T-cell (primary cell): Measurements from ENCODE around the gene PHF20. TPM values are rescaled to one million over a fixed set of nuclear protein-coding genes. Genes with fewer than 3 reads are reported as not detected.
A peak's percentile ranks its signal among the peaks of the same experiment; 100 is the strongest.

ENCODE experiments used
- ATAC-seq, 4 experiments: fragments of 200-7000 bp in 3 of 4; fragments of 150-1000 bp in 1 of 4; cut with Tn5 transposase; replicated peaks in 1 of 4; 1 replicate in 3 of 4; 2 replicates in 1 of 4; pipeline ENCODE4 v1.10.0; 2021; ENCODE audit warnings: moderate library complexity in 3 of 4, mild to moderate bottlenecking in 2 of 4, moderate number of reproducible peaks in 1 of 4
- CTCF ChIA-PET, 2 donors: fragments of 300-600 bp; sonication (Branson Sonifier 250); formaldehyde crosslinking; loops; one replicate each; lab custom pipeline; 2022; ENCODE audit warnings: antibody characterized with exemption in 2 of 2; lab: Charles Lee
- POLR2A ChIA-PET, 2 donors: fragments of 300-600 bp; sonication (Branson Sonifier 250); formaldehyde crosslinking; loops; one replicate each; lab custom pipeline; 2022; ENCODE audit warnings: antibody characterized with exemption in 2 of 2; lab: Charles Lee
- DNase-seq, 35 experiments: peaks; one replicate each; pipeline versions ENCODE4 v3.0.0 to v3.0.0-alpha.2; 2013 to 2023
- H3K27ac ChIP-seq: one replicate; pipeline ENCODE4 v1.5.1; 2013; ENCODE audit warnings: low read length
- H3K27me3 ChIP-seq, 2 experiments: replicated peaks in 1 of 2; 1 replicate in 1 of 2; 2 replicates in 1 of 2; pipeline versions ENCODE4 v1.6.1 to v1.7.0; 2013; ENCODE audit warnings: low read length in 1 of 2, mixed read lengths in 1 of 2; ENCODE audit not compliant: control insufficient read depth in 2 of 2, insufficient read depth in 2 of 2; ENCODE audit errors: extremely low read depth in 1 of 2
- H3K36me3 ChIP-seq, 2 donors: 1 replicate in 1 of 2; 2 replicates in 1 of 2; pipeline versions ENCODE4 v1.6.1 to v1.7.0; 2013; ENCODE audit warnings: low read length in 1 of 2; ENCODE audit not compliant: control insufficient read depth in 2 of 2, insufficient read depth in 1 of 2; ENCODE audit errors: extremely low read depth in 1 of 2
- H3K4me1 ChIP-seq, 2 experiments: 1 replicate in 1 of 2; 2 replicates in 1 of 2; pipeline versions ENCODE4 v1.6.1 to v1.7.0; 2013; ENCODE audit warnings: low read length in 2 of 2, mixed read lengths in 1 of 2; ENCODE audit not compliant: insufficient read depth in 2 of 2, control insufficient read depth in 1 of 2; ENCODE audit errors: extremely low read depth in 1 of 2
- H3K4me3 ChIP-seq, 2 donors: 1 replicate in 1 of 2; 2 replicates in 1 of 2; pipeline versions ENCODE4 v1.5.1 to v1.7.0; 2013; ENCODE audit warnings: mild to moderate bottlenecking in 2 of 2, low read length in 1 of 2, moderate library complexity in 1 of 2; ENCODE audit not compliant: control insufficient read depth in 1 of 2; ENCODE audit errors: extremely low read depth in 1 of 2
- H3K9me3 ChIP-seq: 2 replicates; pipeline ENCODE4 v1.7.0; 2013
- H3K27ac Mint-ChIP-seq, 2 donors: one replicate each; pipeline ENCODE4 v1.8.0; 2020 to 2021; ENCODE audit warnings: mild to moderate bottlenecking in 2 of 2, mixed read lengths in 2 of 2
- H3K27me3 Mint-ChIP-seq, 2 donors: one replicate each; pipeline ENCODE4 v1.8.0; 2021 to 2022; ENCODE audit warnings: mixed read lengths in 2 of 2
- H3K36me3 Mint-ChIP-seq: one replicate; pipeline ENCODE4 v1.8.0; 2021; ENCODE audit warnings: mixed read lengths
- H3K4me1 Mint-ChIP-seq, 3 donors: one replicate each; pipeline ENCODE4 v1.8.0; 2020 to 2022; ENCODE audit warnings: mixed read lengths in 3 of 3, mild to moderate bottlenecking in 1 of 3
- H3K4me3 Mint-ChIP-seq, 3 donors: one replicate each; pipeline ENCODE4 v1.8.0; 2020 to 2022; ENCODE audit warnings: mild to moderate bottlenecking in 3 of 3, mixed read lengths in 3 of 3, moderate library complexity in 3 of 3
- H3K9me3 Mint-ChIP-seq, 3 donors: one replicate each; pipeline ENCODE4 v1.8.0; 2020 to 2022; ENCODE audit warnings: mixed read lengths in 3 of 3
- WGBS: methylation state at CpG from one replicate; pipeline ENCODE4 v1.1.5; 2013; ENCODE audit warnings: missing lambda C conversion rate; ENCODE audit not compliant: insufficient coverage; 5-methylcytosine and 5-hydroxymethylcytosine counted together
- total RNA-seq, 35 experiments: library from RNA in 6 of 35; stranded (reverse) in 6 of 35; fragments of 120-200 nt in 1 of 35; gene quantifications; one replicate each; pipeline versions ENCODE4 v1.2.1 to v1.2.4 and lab custom pipeline; 2013 to 2026

PHF20 gene
- total RNA-seq, 5 donors from 2014 or later (not counting 1 experiment from before 2014, with no cell fraction given) = 67.8 to 174 (median 68.9) TPM

DNA sequence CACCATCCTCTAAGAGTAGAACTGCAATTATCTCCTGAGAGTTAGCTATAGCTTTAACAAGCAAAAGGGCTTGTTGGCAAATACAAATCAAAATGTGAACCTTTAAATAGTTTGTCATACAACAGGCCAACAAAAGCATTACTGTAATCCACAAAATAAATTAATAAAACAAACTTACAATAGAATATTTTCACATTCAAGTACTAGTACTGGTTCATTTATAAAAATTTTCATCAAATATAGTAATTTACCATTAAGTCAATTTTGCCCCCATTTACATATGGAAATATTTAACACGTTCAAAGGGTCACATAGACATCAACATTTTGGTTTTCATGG is 39.2 kb upstream of the PHF20 start:
- H3K9me3 ChIP-seq = no peaks in the 10 kb centered on the region
- H3K4me1 Mint-ChIP-seq = peaks cover 69 to 70% (median 69%) of the 10 kb centered on the region in 3 donors
- ChIA-PET POLR2A (interaction anchor here (0.7 to 1.1 kb wide), 2 partner anchors 8 to 22 kb away, joined by 6 to 8 read pairs; no protein-coding TSS in a partner anchor), CTCF (interaction anchor here in 1 of 2 donors (0.5 kb wide), 1 partner anchor 277 kb away, joined by 7 read pairs; the partner anchor contains the start of gene CEP250)
- no peaks in the 10 kb centered on the region for H3K9me3 Mint-ChIP-seq
- H3K27ac ChIP-seq = no peak overlapping the region
- peaks cover 29 to 37% of the 10 kb centered on the region in 2 experiments for H3K4me1 ChIP-seq
- no peak overlapping the region for H3K4me3 ChIP-seq
- ATAC-seq = no peak
- H3K36me3 ChIP-seq = peaks cover 0 to 96% of the 10 kb centered on the region in 2 donors
- H3K4me3 Mint-ChIP-seq = peak overlapping the region in 1 of 3 donors; percentile 45
- H3K27ac Mint-ChIP-seq = no peak overlapping the region
- peaks cover 37% of the 10 kb centered on the region for H3K36me3 Mint-ChIP-seq
- WGBS = 67% methylated on average over 1 of the region's 1 CpG
- no peak for DNase-seq
- no peaks in the 10 kb centered on the region for H3K27me3 ChIP-seq
- no peaks in the 10 kb centered on the region for H3K27me3 Mint-ChIP-seq

DNA sequence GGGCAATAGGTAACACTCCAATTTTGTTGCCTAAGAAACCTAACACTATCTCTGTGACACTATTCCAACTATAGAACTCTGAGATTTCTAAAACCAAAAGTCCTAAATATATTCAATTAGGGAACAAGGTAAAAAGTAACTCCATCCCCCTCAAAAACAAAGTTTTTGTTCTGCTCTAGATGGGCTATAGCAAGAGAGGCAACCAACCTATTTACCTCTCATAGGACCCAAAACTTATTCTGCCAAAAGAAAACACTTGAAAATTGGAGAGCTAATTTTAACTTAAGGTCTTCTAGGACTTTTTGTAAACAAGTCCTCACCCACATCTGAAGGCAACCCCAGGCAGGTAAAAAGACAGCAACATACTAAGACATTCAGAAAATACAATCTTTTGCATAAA is 37.4 kb upstream of the PHF20 start:
- Mint-ChIP-seq H3K4me3 (peak overlapping the region; percentile 15 to 53 (median 45)), H3K27ac (peak overlapping the region in 1 of 2 donors; percentile 66), H3K36me3 (peaks cover 46% of the 10 kb centered on the region), H3K27me3 (no peaks in the 10 kb centered on the region), H3K4me1 (peaks cover 80 to 86% (median 82%) of the 10 kb centered on the region in 3 donors), H3K9me3 (no peaks in the 10 kb centered on the region)
- Histone ChIP-seq H3K9me3 (no peaks in the 10 kb centered on the region), H3K36me3 (peaks cover 0 to 97% of the 10 kb centered on the region in 2 donors), H3K27me3 (no peaks in the 10 kb centered on the region), H3K4me3 (no peak overlapping the region), H3K4me1 (peaks cover 44 to 50% of the 10 kb centered on the region in 2 experiments), H3K27ac (peak overlapping the region; percentile 15)
- DNase-seq = no peak
- POLR2A ChIA-PET = interaction anchor here (0.5 to 2.3 kb wide), 11 partner anchors 8 to 133 kb away, joined by 3 to 11 read pairs (median 3); partner anchors contain the start of gene RBM39 (in 1 of the 2)
- CTCF ChIA-PET = interaction anchor here (0.6 to 1.1 kb wide), 2 partner anchors 24 to 85 kb away, joined by 3 read pairs; no protein-coding TSS in a partner anchor
- ATAC-seq = no peak

DNA sequence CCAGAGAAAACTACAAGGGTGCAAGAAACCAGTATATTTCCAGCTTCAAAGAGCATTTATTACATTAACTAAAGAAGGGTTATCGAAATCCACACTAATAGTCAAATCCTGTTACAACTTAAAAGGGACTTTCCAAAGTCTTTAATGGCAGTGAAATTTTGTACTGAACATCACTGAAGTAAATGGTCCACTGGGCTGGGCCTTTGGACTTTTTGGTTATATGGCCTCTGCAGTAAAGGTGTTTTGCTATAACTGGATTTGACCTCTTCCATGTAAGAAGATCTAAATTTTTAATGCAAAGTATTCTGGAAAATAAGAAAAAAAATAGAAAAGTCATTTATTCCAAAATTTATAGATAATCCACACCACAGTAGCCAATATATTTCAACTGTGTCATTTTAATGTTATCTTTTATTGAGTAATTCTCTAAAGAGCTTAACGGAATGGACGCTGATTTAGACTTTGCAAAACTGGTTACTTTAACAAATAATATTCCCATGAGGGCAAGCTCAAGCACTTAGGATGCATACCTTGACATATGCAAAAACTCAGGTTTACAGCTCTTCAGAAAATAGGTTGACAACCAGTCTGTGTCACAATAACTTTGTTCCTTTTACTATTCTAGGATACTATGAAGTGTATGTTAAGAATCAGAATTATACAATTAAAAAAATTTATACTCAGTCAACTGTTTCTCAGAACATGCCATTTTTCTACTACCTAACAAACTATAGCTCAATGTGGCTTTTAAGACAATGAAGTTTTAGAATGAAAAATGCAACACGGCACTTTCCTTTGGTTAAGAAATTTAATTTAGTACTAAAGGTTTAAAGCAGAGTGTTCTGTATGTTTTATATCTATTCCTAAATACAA is 36.8 kb upstream of the PHF20 start:
- DNase-seq (no peak), ATAC-seq (no peak)
- CTCF ChIA-PET = interaction anchor here (0.6 to 1.1 kb wide), 7 partner anchors 12 to 1633 kb away, joined by 3 to 4 read pairs (median 3); no protein-coding TSS in a partner anchor
- H3K27me3 ChIP-seq = no peaks in the 10 kb centered on the region
- POLR2A ChIA-PET = interaction anchor here (0.5 to 2.3 kb wide), 19 partner anchors 10 to 134 kb away, joined by 3 to 13 read pairs (median 4); partner anchors contain the start of gene PHF20 (in 1 of the 2)
- Mint-ChIP-seq H3K4me1 (peaks cover 80 to 86% (median 82%) of the 10 kb centered on the region in 3 donors), H3K36me3 (peaks cover 48% of the 10 kb centered on the region), H3K9me3 (no peaks in the 10 kb centered on the region), H3K27ac (peak overlapping the region in 1 of 2 donors; percentile 66), H3K4me3 (peak overlapping the region; percentile 50 to 94 (median 53)), H3K27me3 (no peaks in the 10 kb centered on the region)
- H3K27ac ChIP-seq = peak overlapping the region; percentile 15
- no CpG with 5 or more reads among the region's 4 CpGs for WGBS
- no peaks in the 10 kb centered on the region for H3K9me3 ChIP-seq
- H3K36me3 ChIP-seq = peaks cover 0 to 95% of the 10 kb centered on the region in 2 donors
- H3K4me1 ChIP-seq = peaks cover 45 to 55% of the 10 kb centered on the region in 2 experiments
- no peak overlapping the region for H3K4me3 ChIP-seq

DNA sequence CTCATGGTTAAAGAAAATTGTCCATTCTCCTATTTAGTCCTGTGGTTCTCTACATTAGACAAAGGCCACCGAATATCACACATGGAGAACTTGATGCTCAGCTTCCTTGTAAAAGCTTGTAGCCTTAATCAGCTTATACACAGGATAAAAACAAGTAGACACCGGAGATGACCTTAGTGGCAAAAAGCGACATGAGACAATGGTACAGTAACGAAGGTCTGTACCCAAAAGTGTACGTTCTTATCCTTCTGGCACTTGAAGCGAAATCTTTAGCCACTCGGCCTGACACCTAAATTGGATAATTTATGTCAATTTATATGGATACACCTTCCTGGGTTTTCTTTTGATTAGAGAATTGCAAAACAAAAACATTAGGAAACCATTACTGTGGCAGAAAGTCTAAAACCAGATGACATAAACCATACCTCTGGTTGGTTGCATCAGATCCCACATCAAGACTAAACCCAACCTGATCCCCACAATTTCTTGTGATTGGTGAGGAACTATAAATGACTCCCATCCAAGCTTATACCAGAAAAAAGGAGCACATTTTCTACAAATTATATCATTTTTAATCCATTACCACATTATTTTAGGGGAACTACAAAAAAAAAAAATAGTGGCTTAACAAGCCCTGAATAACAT is 35.9 kb upstream of the PHF20 start:
- H3K27me3 Mint-ChIP-seq = no peaks in the 10 kb centered on the region
- H3K9me3 Mint-ChIP-seq = no peaks in the 10 kb centered on the region
- Histone ChIP-seq H3K27me3 (no peaks in the 10 kb centered on the region), H3K36me3 (peaks cover 0 to 93% of the 10 kb centered on the region in 2 donors), H3K4me1 (peaks cover 48 to 63% of the 10 kb centered on the region in 2 experiments), H3K9me3 (no peaks in the 10 kb centered on the region), H3K27ac (peak overlapping the region; percentile 17), H3K4me3 (no peak overlapping the region)
- H3K27ac Mint-ChIP-seq = peak overlapping the region in 1 of 2 donors; percentile 2
- CTCF ChIA-PET = interaction anchor here (0.7 to 1.3 kb wide), 3 partner anchors 13 to 35 kb away, joined by 3 to 4 read pairs (median 3); no protein-coding TSS in a partner anchor
- POLR2A ChIA-PET = interaction anchor here (0.6 to 2.3 kb wide), 13 partner anchors 8 to 43 kb away, joined by 3 to 13 read pairs (median 4); partner anchors contain the start of gene PHF20 (in 1 of the 2)
- peaks cover 53% of the 10 kb centered on the region for H3K36me3 Mint-ChIP-seq
- WGBS = 57% methylated on average over 4 of the region's 7 CpGs
- DNase-seq (no peak), ATAC-seq (no peak)
- H3K4me3 Mint-ChIP-seq = peak overlapping the region; percentile 50 to 94 (median 54)
- peaks cover 80 to 84% (median 82%) of the 10 kb centered on the region in 3 donors for H3K4me1 Mint-ChIP-seq

- Histone ChIP-seq H3K4me3 (no peak overlapping the region), H3K9me3 (no peaks in the 10 kb centered on the region), H3K27ac (peak overlapping the region; percentile 99), H3K36me3 (peaks cover 0 to 75% of the 10 kb centered on the region in 2 donors), H3K27me3 (no peaks in the 10 kb centered on the region), H3K4me1 (peaks cover 43 to 58% of the 10 kb centered on the region in 2 experiments)
- Mint-ChIP-seq H3K4me3 (peak overlapping the region; percentile 69 to 94 (median 69)), H3K4me1 (peaks cover 68 to 84% (median 70%) of the 10 kb centered on the region in 3 donors), H3K27ac (peak overlapping the region; percentile 49 to 67), H3K36me3 (peaks cover 50% of the 10 kb centered on the region), H3K9me3 (no peaks in the 10 kb centered on the region), H3K27me3 (no peaks in the 10 kb centered on the region)
- no peak for ATAC-seq
- ChIA-PET CTCF (interaction anchor here in 1 of 2 donors (0.6 to 1.0 kb wide), 2 partner anchors 12 to 16 kb away, joined by 3 to 6 read pairs; no protein-coding TSS in a partner anchor), POLR2A (interaction anchor here (0.6 to 2.6 kb wide), 6 partner anchors 15 to 128 kb away, joined by 3 to 20 read pairs (median 6); no protein-coding TSS in a partner anchor)
- no peak for DNase-seq
- WGBS = 84% methylated on average over 6 of the region's 15 CpGs
Measured at GRCh38 chr20:35737865-35738333, 33.9 kb upstream of the PHF20 start.
